Large intestine (tissue), 3 donors: ENCODE data around the gene PTGDS. TPM values are rescaled to one million over a fixed set of nuclear protein-coding genes. Genes with fewer than 3 reads are reported as not detected.

ENCODE experiments used
- DNase-seq, 2 donors: peaks; one replicate each; pipeline versions ENCODE4 v3.0.0 to v3.0.0-alpha.2; 2013
- H3K27ac ChIP-seq: one replicate; pipeline ENCODE4 v1.5.1; 2013; ENCODE audit warnings: low read length
- H3K27me3 ChIP-seq: 2 replicates; pipeline ENCODE4 v1.6.1; 2013; ENCODE audit warnings: low read length; ENCODE audit not compliant: control insufficient read depth, insufficient read depth
- H3K36me3 ChIP-seq: 2 replicates; pipeline ENCODE4 v1.6.1; 2013; ENCODE audit warnings: low read length; ENCODE audit not compliant: control insufficient read depth, insufficient read depth
- H3K4me1 ChIP-seq: one replicate; pipeline ENCODE4 v1.6.1; 2013; ENCODE audit warnings: low read length; ENCODE audit not compliant: control insufficient read depth, insufficient read depth
- H3K4me3 ChIP-seq: one replicate; pipeline ENCODE4 v1.5.1; 2013; ENCODE audit warnings: low read length
- H3K9me3 ChIP-seq: one replicate; pipeline ENCODE4 v1.6.1; 2013; ENCODE audit warnings: mild to moderate bottlenecking, low read depth, low read length, moderate library complexity; ENCODE audit not compliant: control insufficient read depth
- WGBS: methylation state at CpG from one replicate; pipeline ENCODE4 v1.1.5; 2013; ENCODE audit warnings: low lambda C conversion rate; ENCODE audit not compliant: insufficient coverage; 5-methylcytosine and 5-hydroxymethylcytosine counted together
- polyA plus RNA-seq: library from polyadenylated mRNA; unstranded; fragments of 120-200 nt; gene quantifications from one replicate; pipeline ENCODE4 v1.2.1, GENCODE V29; 2013

PTGDS gene
- polyA plus RNA-seq, 1 donor, result 4.6 TPM

GRCh38 chr9:136973618-136974617 is 3.4 kb upstream of the PTGDS start:
- Histone ChIP-seq H3K9me3 (no peaks in the 10 kb centered on the region), H3K27me3 (peaks cover 8% of the 10 kb centered on the region), H3K4me1 (peaks cover 8% of the 10 kb centered on the region), H3K4me3 (no peak overlapping the region), H3K36me3 (no peaks in the 10 kb centered on the region), H3K27ac (no peak overlapping the region)
- WGBS, result no CpG with 5 or more reads among the region's 29 CpGs
- no peak for DNase-seq

GRCh38 chr9:136974817-136975535 is 2.3 kb upstream of the PTGDS start:
- Histone ChIP-seq H3K27ac (no peak overlapping the region), H3K4me3 (no peak overlapping the region), H3K27me3 (peaks cover 13% of the 10 kb centered on the region), H3K36me3 (no peaks in the 10 kb centered on the region), H3K4me1 (peaks cover 8% of the 10 kb centered on the region), H3K9me3 (no peaks in the 10 kb centered on the region)
- no CpG with 5 or more reads among the region's 15 CpGs for WGBS
- DNase-seq, result no peak

- H3K27me3 ChIP-seq, result peaks cover 13% of the 10 kb centered on the region
- peaks cover 8% of the 10 kb centered on the region for H3K4me1 ChIP-seq
- no peak for DNase-seq
- no peak overlapping the region for H3K4me3 ChIP-seq
- no peaks in the 10 kb centered on the region for H3K9me3 ChIP-seq
- H3K27ac ChIP-seq, result no peak overlapping the region
- H3K36me3 ChIP-seq, result no peaks in the 10 kb centered on the region
- no CpG with 5 or more reads among the region's 14 CpGs for WGBS
These were observed 1.7 kb upstream of the PTGDS start for GRCh38 chr9:136975644-136976043.

GRCh38 chr9:136977649-136978072 is 357 bp downstream of the PTGDS start:
- Histone ChIP-seq H3K4me3 (no peak overlapping the region), H3K27me3 (peaks cover 13% of the 10 kb centered on the region), H3K4me1 (peaks cover 8% of the 10 kb centered on the region), H3K9me3 (no peaks in the 10 kb centered on the region), H3K36me3 (no peaks in the 10 kb centered on the region), H3K27ac (no peak overlapping the region)
- WGBS, result no CpG with 5 or more reads among the region's 33 CpGs
- no peak for DNase-seq

GRCh38 chr9:136978073-136978864 is 965 bp downstream of the PTGDS start:
- WGBS, result no CpG with 5 or more reads among the region's 78 CpGs

GRCh38 chr9:136978865-136979544 is 1.7 kb downstream of the PTGDS start:
- H3K4me1 ChIP-seq, result peaks cover 8% of the 10 kb centered on the region
- WGBS, result 100% methylated on average over 2 of the region's 41 CpGs
- H3K4me3 ChIP-seq, result no peak overlapping the region
- H3K27ac ChIP-seq, result no peak overlapping the region
- H3K36me3 ChIP-seq, result no peaks in the 10 kb centered on the region
- peaks cover 23% of the 10 kb centered on the region for H3K27me3 ChIP-seq
- no peak for DNase-seq
- no peaks in the 10 kb centered on the region for H3K9me3 ChIP-seq

More at GRCh38 chr9:136978073-136978864, 965 bp downstream of the PTGDS start:
- H3K36me3 ChIP-seq, result no peaks in the 10 kb centered on the region
- peaks cover 8% of the 10 kb centered on the region for H3K4me1 ChIP-seq
- H3K27me3 ChIP-seq, result peaks cover 15% of the 10 kb centered on the region
- no peak overlapping the region for H3K27ac ChIP-seq
- peak overlapping the region; percentile 6 for H3K4me3 ChIP-seq
- DNase-seq, result peak; percentile 33 to 50
- no peaks in the 10 kb centered on the region for H3K9me3 ChIP-seq

- Histone ChIP-seq H3K9me3 (peaks cover 7% of the 10 kb centered on the region), H3K4me3 (no peak overlapping the region), H3K36me3 (no peaks in the 10 kb centered on the region), H3K27me3 (peaks cover 32% of the 10 kb centered on the region), H3K27ac (no peak overlapping the region), H3K4me1 (peaks cover 10% of the 10 kb centered on the region)
- DNase-seq, result no peak
- no CpG with 5 or more reads among the region's 26 CpGs for WGBS
These were observed 2.7 kb downstream of the PTGDS start for GRCh38 chr9:136979769-136980587.

GRCh38 chr9:136980669-136981478 is 3.6 kb downstream of the PTGDS start:
- H3K27me3 ChIP-seq, result peaks cover 41% of the 10 kb centered on the region
- no peak overlapping the region for H3K27ac ChIP-seq
- H3K9me3 ChIP-seq, result peaks cover 13% of the 10 kb centered on the region
- no peaks in the 10 kb centered on the region for H3K36me3 ChIP-seq
- peaks cover 18% of the 10 kb centered on the region for H3K4me1 ChIP-seq
- WGBS, result no CpG with 5 or more reads among the region's 16 CpGs
- H3K4me3 ChIP-seq, result no peak overlapping the region
- DNase-seq, result no peak
